ENCODE results near the gene CLEC18C.
"Not testable (repeated sequence)": the region's sequence is repeated elsewhere in the genome, so short reads cannot be mapped to it uniquely, and the experiment has no call there.

The CLEC18C gene

GRCh38 chr16:70173212-70173837 is at the start of gene CLEC18C:
Gene CLEC18C, plus strand, starts transcription at chr16:70173787. Its CDS starts 492 bp downstream, at chr16:70174279.
- DNase-seq, result not testable (repeated sequence)

GRCh38 chr16:70123822-70124221 is 49.8 kb upstream of the CLEC18C start:
- not testable (repeated sequence) for DNase-seq

- DNase-seq, result not testable (repeated sequence)
Measured at GRCh38 chr16:70126226-70126625, 47.4 kb upstream of the CLEC18C start.

GRCh38 chr16:70127706-70128105 is 45.9 kb upstream of the CLEC18C start:
- DNase-seq, result not testable (repeated sequence)

- not testable (repeated sequence) for DNase-seq
Measured at GRCh38 chr16:70128844-70129243, 44.7 kb upstream of the CLEC18C start.

- DNase-seq, result not testable (repeated sequence)
Measured at GRCh38 chr16:70135796-70136195, 37.8 kb upstream of the CLEC18C start.

- not testable (repeated sequence) for DNase-seq
Measured at GRCh38 chr16:70136595-70136994, 37.0 kb upstream of the CLEC18C start.

GRCh38 chr16:70142739-70143138 is 30.8 kb upstream of the CLEC18C start:
- not testable (repeated sequence) for DNase-seq

- DNase-seq, result not testable (repeated sequence)
Measured at GRCh38 chr16:70143231-70143895, 30.2 kb upstream of the CLEC18C start.

GRCh38 chr16:70147853-70148252 is 25.7 kb upstream of the CLEC18C start:
- not testable (repeated sequence) for DNase-seq

GRCh38 chr16:70148453-70148852 is 25.1 kb upstream of the CLEC18C start:
- not testable (repeated sequence) for DNase-seq

GRCh38 chr16:70149296-70149695 is 24.3 kb upstream of the CLEC18C start:
- not testable (repeated sequence) for DNase-seq

- no peak for DNase-seq
Measured at GRCh38 chr16:70151391-70151790, 22.2 kb upstream of the CLEC18C start.

GRCh38 chr16:70151941-70152509 is 21.6 kb upstream of the CLEC18C start:
- DNase-seq, result no peak

- DNase-seq, result no peak
Measured at GRCh38 chr16:70152578-70153302, 20.8 kb upstream of the CLEC18C start.

GRCh38 chr16:70154736-70155135 is 18.9 kb upstream of the CLEC18C start:
- not testable (repeated sequence) for DNase-seq

GRCh38 chr16:70156207-70156978 is 17.2 kb upstream of the CLEC18C start:
- DNase-seq, result no peak

- DNase-seq, result no peak
Measured at GRCh38 chr16:70157105-70157476, 16.5 kb upstream of the CLEC18C start.

GRCh38 chr16:70157477-70158260 is 15.9 kb upstream of the CLEC18C start:
- DNase-seq, result no peak

GRCh38 chr16:70158261-70158939 is 15.2 kb upstream of the CLEC18C start:
- no peak for DNase-seq
